Suprapubic skin (tissue), 4 donors: Measurements from ENCODE around the gene MCC. TPM values are rescaled to one million over a fixed set of nuclear protein-coding genes. Genes with fewer than 3 reads are reported as not detected.
A peak's percentile ranks its signal among the peaks of the same experiment; 100 is the strongest.

Experiments
- DNase-seq, 2 donors: peaks; one replicate each; pipeline ENCODE4 v3.0.0-alpha.2; 2019; ENCODE audit warnings: low spot score in 2 of 2
- H3K27ac ChIP-seq: fragments of 200-600 bp; sonication (generic); one replicate; pipeline ENCODE4 v1.5.1; 2019
- H3K27me3 ChIP-seq: fragments of 200-600 bp; sonication (generic); one replicate; pipeline ENCODE4 v1.5.1; 2019
- H3K36me3 ChIP-seq: fragments of 200-600 bp; sonication (generic); one replicate; pipeline ENCODE4 v1.5.1; 2019
- H3K4me1 ChIP-seq: fragments of 200-600 bp; sonication (generic); one replicate; pipeline ENCODE4 v1.5.1; 2019
- H3K4me3 ChIP-seq: fragments of 200-600 bp; sonication (generic); one replicate; pipeline ENCODE4 v1.5.1; 2019; ENCODE audit warnings: mild to moderate bottlenecking
- H3K9me3 ChIP-seq: fragments of 200-600 bp; sonication (generic); one replicate; pipeline ENCODE4 v1.5.1; 2019
- CTCF ChIP-seq, 2 donors: fragments of 200-600 bp in 1 of 2; fragments of 450-650 bp in 1 of 2; sonication (generic) in 1 of 2; IDR thresholded peaks; one replicate each; pipeline ENCODE4 v1.5.1; 2016 to 2019; ENCODE audit warnings: antibody characterized with exemption in 2 of 2, mild to moderate bottlenecking in 1 of 2, moderate library complexity in 1 of 2
- EP300 ChIP-seq: sonication (generic); formaldehyde crosslinking; IDR thresholded peaks from one replicate; pipeline ENCODE4 v1.6.1; 2017; ENCODE audit warnings: antibody characterized with exemption
- POLR2A ChIP-seq, 2 donors: fragments of 450-650 bp; IDR thresholded peaks; one replicate each; pipeline ENCODE4 v1.6.1; 2017; ENCODE audit warnings: antibody characterized with exemption in 2 of 2, mild to moderate bottlenecking in 2 of 2, moderate library complexity in 2 of 2
- POLR2AphosphoS5 ChIP-seq, 3 donors: sonication (generic); formaldehyde crosslinking; IDR thresholded peaks; one replicate each; pipeline ENCODE4 v1.6.1; 2017; ENCODE audit warnings: antibody characterized with exemption in 3 of 3
- WGBS: methylation state at CpG from one replicate; pipeline ENCODE4 v1.1.5; 2018; 5-methylcytosine and 5-hydroxymethylcytosine counted together
- total RNA-seq, 4 donors: library from RNA; depleted of rRNA; stranded (reverse); fragments of >200 nt; gene quantifications; one replicate each; pipeline ENCODE4 v1.1.0, GENCODE V29; 2016

MCC gene
- total RNA-seq, 4 donors from 2014 or later: 67.7 to 105 (median 86.6) TPM

GRCh38 chr5:113382731-113383130 is 105.5 kb downstream of the MCC start:
- Histone ChIP-seq H3K9me3 (no peaks in the 10 kb centered on the region), H3K27ac (no peak overlapping the region), H3K4me1 (peaks cover 20% of the 10 kb centered on the region), H3K27me3 (no peaks in the 10 kb centered on the region), H3K4me3 (no peak overlapping the region), H3K36me3 (no peaks in the 10 kb centered on the region)
- no peak for DNase-seq
- no peak for TF ChIP-seq CTCF (IDR thresholded peaks at IDR 0.05)
- no peak for TF ChIP-seq POLR2A (IDR thresholded peaks at IDR 0.05)
- no peak for TF ChIP-seq POLR2AphosphoS5 (IDR thresholded peaks at IDR 0.05)
- TF ChIP-seq EP300: no peak
- 42% methylated on average over 1 of the region's 1 CpG for WGBS

GRCh38 chr5:113381791-113382190 is 106.5 kb downstream of the MCC start:
- peaks cover 22% of the 10 kb centered on the region for H3K4me1 ChIP-seq
- H3K27ac ChIP-seq: no peak overlapping the region
- no peak overlapping the region for H3K4me3 ChIP-seq
- TF ChIP-seq POLR2AphosphoS5 (IDR thresholded peaks at IDR 0.05) (no peak), EP300 (no peak)
- no peaks in the 10 kb centered on the region for H3K27me3 ChIP-seq
- H3K9me3 ChIP-seq: no peaks in the 10 kb centered on the region
- no peak for DNase-seq
- no peaks in the 10 kb centered on the region for H3K36me3 ChIP-seq

- TF ChIP-seq EP300 (no peak), POLR2A (IDR thresholded peaks at IDR 0.05) (no peak), POLR2AphosphoS5 (IDR thresholded peaks at IDR 0.05) (no peak), CTCF (IDR thresholded peaks at IDR 0.05) (no peak)
- H3K27me3 ChIP-seq: no peaks in the 10 kb centered on the region
- no peak overlapping the region for H3K4me3 ChIP-seq
- no peak for DNase-seq
- 76% methylated on average over 3 of the region's 3 CpGs for WGBS
- H3K9me3 ChIP-seq: no peaks in the 10 kb centered on the region
- H3K27ac ChIP-seq: no peak overlapping the region
- peaks cover 24% of the 10 kb centered on the region for H3K4me1 ChIP-seq
- no peaks in the 10 kb centered on the region for H3K36me3 ChIP-seq
Observed at GRCh38 chr5:113380807-113381326, 107.4 kb downstream of the MCC start.

- TF ChIP-seq EP300 (no peak), POLR2AphosphoS5 (IDR thresholded peaks at IDR 0.05) (no peak), POLR2A (IDR thresholded peaks at IDR 0.05) (no peak), CTCF (IDR thresholded peaks at IDR 0.05) (no peak)
- Histone ChIP-seq H3K4me1 (peaks cover 29% of the 10 kb centered on the region), H3K4me3 (no peak overlapping the region), H3K27me3 (no peaks in the 10 kb centered on the region), H3K9me3 (no peaks in the 10 kb centered on the region), H3K27ac (no peak overlapping the region), H3K36me3 (no peaks in the 10 kb centered on the region)
- no peak for DNase-seq
- WGBS: 74% methylated on average over 7 of the region's 7 CpGs
Observed at GRCh38 chr5:113379936-113380806, 108.1 kb downstream of the MCC start.

- Histone ChIP-seq H3K4me3 (no peak overlapping the region), H3K27ac (no peak overlapping the region), H3K27me3 (no peaks in the 10 kb centered on the region), H3K9me3 (no peaks in the 10 kb centered on the region), H3K4me1 (peaks cover 29% of the 10 kb centered on the region), H3K36me3 (no peaks in the 10 kb centered on the region)
- no peak for DNase-seq
- WGBS: 16% methylated on average over 4 of the region's 4 CpGs
- TF ChIP-seq POLR2AphosphoS5 (IDR thresholded peaks at IDR 0.05) (no peak), POLR2A (IDR thresholded peaks at IDR 0.05) (no peak), EP300 (no peak), CTCF (IDR thresholded peaks at IDR 0.05) (peak; percentile 36 to 60)
Observed at GRCh38 chr5:113378959-113379541, 109.2 kb downstream of the MCC start.
